Measurements from ENCODE around the gene STK4. TPM values are rescaled to one million over a fixed set of nuclear protein-coding genes. Genes with fewer than 3 reads are reported as not detected.

The STK4 gene
- total RNA-seq, 1 experiment from 2014 or later = 41.2 TPM

DNA sequence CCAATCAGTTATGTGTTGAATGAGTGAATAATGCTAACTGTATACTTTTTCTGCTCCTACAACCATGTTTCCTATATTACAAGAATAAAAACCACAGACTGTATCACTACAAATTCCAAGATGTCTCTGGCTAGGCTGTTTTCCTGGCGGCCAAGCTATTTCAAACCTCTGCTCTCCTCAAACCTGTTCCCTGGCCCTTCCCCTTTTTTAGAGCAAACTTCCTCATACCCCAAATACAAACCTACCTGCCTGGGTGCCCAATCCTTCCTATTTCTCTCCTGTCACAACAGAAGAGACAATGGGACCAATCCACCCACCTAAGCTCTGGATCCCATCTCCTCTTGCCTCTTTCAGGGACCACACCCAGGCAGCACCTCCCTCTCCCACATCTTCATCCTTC is 13.6 kb upstream of the STK4 start:
- ATAC-seq (no peak), DNase-seq (ENCODE audit: low spot score) (no peak)
- Mint-ChIP-seq H3K27me3 (ENCODE audit: low read depth) (no peaks in the 10 kb centered on the region), H3K36me3 (peaks cover 75% of the 10 kb centered on the region), H3K27ac (no peak overlapping the region), H3K4me1 (no peaks in the 10 kb centered on the region), H3K4me3 (no peak overlapping the region), H3K9me3 (no peaks in the 10 kb centered on the region)
- POLR2A ChIA-PET = no interaction called here
- TF ChIP-seq CBFB (CRISPR knock-in tag; IDR thresholded peaks at IDR 0.05; ENCODE audit: low read depth) (no peak), KAT7 (CRISPR knock-in tag; IDR thresholded peaks at IDR 0.05; ENCODE audit: borderline replicate concordance) (no peak), RORB (CRISPR knock-in tag; IDR thresholded peaks at IDR 0.05) (no peak), ZNF317 (CRISPR knock-in tag; IDR thresholded peaks at IDR 0.05; ENCODE audit: borderline replicate concordance, low read depth) (no peak), NFE2L1 (CRISPR knock-in tag; IDR thresholded peaks at IDR 0.05) (no peak), NR3C1 (CRISPR knock-in tag; conservative IDR thresholded peaks at IDR 0.05; ENCODE audit: low read depth) (no peak), ZNF232 (CRISPR knock-in tag; IDR thresholded peaks at IDR 0.05) (no peak), RELA (CRISPR knock-in tag; IDR thresholded peaks at IDR 0.05; ENCODE audit: borderline replicate concordance) (no peak), ZNF219 (CRISPR knock-in tag; IDR thresholded peaks at IDR 0.05; ENCODE audit: borderline replicate concordance) (no peak), SP1 (CRISPR knock-in tag; conservative IDR thresholded peaks at IDR 0.05) (no peak), ATF1 (CRISPR knock-in tag; IDR thresholded peaks at IDR 0.05) (no peak), TEAD4 (CRISPR knock-in tag; IDR thresholded peaks at IDR 0.05) (no peak), SMAD3 (CRISPR knock-in tag; IDR thresholded peaks at IDR 0.05; ENCODE audit: borderline replicate concordance) (no peak), JAZF1 (CRISPR knock-in tag; IDR thresholded peaks at IDR 0.05) (no peak), TCF7 (CRISPR knock-in tag; IDR thresholded peaks at IDR 0.05; ENCODE audit: low read depth) (no peak), ZNF416 (CRISPR knock-in tag; IDR thresholded peaks at IDR 0.05) (no peak)
- TF ChIP-seq, protein P1, sequence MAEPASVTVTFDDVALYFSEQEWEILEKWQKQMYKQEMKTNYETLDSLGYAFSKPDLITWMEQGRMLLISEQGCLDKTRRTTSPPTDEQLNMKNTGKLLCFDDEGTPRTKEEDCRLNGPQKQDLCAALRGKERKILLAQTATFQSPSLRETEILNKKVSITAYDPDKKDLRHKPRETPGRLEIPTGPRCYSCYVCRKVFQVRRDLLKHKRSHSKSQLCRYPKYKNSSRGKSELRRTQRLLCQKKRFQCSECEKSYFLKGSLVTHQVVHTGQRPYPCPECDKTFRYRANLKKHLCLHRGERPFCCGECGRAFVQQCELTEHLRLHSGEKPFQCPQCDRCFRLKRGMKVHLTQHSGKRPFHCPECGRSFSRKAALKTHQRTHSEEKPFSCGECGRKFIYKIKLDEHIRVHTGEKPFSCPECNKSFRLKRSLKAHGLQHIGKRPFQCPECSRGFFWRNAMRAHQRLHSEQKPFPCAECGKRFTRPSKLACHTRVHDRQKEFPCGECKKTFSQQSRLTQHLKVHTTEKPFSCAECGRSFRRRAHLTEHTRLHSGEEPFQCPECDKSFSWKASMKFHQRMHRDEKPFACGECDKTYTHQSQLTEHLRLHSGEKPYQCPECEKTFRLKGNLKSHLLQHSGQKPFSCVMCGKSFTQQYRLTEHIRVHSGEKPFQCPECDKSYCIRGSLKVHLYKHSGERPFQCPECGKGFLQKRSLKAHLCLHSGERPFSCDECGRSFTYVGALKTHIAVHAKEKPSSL (CRISPR knock-in tag; conservative IDR thresholded peaks at IDR 0.05) = no peak
- TF ChIP-seq, protein P2, sequence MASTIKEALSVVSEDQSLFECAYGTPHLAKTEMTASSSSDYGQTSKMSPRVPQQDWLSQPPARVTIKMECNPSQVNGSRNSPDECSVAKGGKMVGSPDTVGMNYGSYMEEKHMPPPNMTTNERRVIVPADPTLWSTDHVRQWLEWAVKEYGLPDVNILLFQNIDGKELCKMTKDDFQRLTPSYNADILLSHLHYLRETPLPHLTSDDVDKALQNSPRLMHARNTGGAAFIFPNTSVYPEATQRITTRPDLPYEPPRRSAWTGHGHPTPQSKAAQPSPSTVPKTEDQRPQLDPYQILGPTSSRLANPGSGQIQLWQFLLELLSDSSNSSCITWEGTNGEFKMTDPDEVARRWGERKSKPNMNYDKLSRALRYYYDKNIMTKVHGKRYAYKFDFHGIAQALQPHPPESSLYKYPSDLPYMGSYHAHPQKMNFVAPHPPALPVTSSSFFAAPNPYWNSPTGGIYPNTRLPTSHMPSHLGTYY (CRISPR knock-in tag; IDR thresholded peaks at IDR 0.05) = no peak
- TF ChIP-seq, protein P3, sequence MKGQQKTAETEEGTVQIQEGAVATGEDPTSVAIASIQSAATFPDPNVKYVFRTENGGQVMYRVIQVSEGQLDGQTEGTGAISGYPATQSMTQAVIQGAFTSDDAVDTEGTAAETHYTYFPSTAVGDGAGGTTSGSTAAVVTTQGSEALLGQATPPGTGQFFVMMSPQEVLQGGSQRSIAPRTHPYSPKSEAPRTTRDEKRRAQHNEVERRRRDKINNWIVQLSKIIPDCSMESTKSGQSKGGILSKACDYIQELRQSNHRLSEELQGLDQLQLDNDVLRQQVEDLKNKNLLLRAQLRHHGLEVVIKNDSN (CRISPR knock-in tag; IDR thresholded peaks at IDR 0.05) = no peak
- TF ChIP-seq, protein P4, sequence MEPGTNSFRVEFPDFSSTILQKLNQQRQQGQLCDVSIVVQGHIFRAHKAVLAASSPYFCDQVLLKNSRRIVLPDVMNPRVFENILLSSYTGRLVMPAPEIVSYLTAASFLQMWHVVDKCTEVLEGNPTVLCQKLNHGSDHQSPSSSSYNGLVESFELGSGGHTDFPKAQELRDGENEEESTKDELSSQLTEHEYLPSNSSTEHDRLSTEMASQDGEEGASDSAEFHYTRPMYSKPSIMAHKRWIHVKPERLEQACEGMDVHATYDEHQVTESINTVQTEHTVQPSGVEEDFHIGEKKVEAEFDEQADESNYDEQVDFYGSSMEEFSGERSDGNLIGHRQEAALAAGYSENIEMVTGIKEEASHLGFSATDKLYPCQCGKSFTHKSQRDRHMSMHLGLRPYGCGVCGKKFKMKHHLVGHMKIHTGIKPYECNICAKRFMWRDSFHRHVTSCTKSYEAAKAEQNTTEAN (CRISPR knock-in tag; IDR thresholded peaks at IDR 0.05) = no peak
- CTCF ChIA-PET = interaction anchor here (1.8 kb wide), 1 partner anchor 159 kb away, joined by 4 read pairs; no protein-coding TSS in a partner anchor

DNA sequence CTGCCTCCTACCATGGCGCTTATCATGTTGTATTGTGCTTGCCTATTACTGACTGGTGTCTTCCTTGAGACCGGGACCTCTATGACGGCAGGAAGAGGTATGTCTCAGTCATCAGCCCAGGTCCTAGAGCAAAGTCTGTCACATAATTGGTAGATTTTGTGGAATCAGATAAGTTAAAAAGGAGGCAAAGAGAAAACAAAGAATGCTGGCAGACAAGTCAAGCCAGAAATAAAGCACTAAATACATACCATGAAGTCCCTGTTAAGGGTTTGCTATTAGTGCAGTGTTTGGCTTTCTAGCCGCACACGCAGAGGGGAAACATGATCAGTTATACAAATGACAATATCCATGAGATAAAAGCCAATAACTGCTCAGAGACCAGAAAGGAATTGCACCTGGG is 12.1 kb upstream of the STK4 start:
- TF ChIP-seq, protein P5, sequence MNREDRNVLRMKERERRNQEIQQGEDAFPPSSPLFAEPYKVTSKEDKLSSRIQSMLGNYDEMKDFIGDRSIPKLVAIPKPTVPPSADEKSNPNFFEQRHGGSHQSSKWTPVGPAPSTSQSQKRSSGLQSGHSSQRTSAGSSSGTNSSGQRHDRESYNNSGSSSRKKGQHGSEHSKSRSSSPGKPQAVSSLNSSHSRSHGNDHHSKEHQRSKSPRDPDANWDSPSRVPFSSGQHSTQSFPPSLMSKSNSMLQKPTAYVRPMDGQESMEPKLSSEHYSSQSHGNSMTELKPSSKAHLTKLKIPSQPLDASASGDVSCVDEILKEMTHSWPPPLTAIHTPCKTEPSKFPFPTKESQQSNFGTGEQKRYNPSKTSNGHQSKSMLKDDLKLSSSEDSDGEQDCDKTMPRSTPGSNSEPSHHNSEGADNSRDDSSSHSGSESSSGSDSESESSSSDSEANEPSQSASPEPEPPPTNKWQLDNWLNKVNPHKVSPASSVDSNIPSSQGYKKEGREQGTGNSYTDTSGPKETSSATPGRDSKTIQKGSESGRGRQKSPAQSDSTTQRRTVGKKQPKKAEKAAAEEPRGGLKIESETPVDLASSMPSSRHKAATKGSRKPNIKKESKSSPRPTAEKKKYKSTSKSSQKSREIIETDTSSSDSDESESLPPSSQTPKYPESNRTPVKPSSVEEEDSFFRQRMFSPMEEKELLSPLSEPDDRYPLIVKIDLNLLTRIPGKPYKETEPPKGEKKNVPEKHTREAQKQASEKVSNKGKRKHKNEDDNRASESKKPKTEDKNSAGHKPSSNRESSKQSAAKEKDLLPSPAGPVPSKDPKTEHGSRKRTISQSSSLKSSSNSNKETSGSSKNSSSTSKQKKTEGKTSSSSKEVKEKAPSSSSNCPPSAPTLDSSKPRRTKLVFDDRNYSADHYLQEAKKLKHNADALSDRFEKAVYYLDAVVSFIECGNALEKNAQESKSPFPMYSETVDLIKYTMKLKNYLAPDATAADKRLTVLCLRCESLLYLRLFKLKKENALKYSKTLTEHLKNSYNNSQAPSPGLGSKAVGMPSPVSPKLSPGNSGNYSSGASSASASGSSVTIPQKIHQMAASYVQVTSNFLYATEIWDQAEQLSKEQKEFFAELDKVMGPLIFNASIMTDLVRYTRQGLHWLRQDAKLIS (CRISPR knock-in tag; IDR thresholded peaks at IDR 0.05; ENCODE audit: borderline replicate concordance) = no peak
- ATAC-seq (no peak), DNase-seq (ENCODE audit: low spot score) (no peak)
- H3K9me3 Mint-ChIP-seq = no peaks in the 10 kb centered on the region
- no peak overlapping the region for H3K27ac Mint-ChIP-seq
- no peaks in the 10 kb centered on the region for H3K27me3 Mint-ChIP-seq (ENCODE audit: low read depth)
- no peak overlapping the region for H3K4me3 Mint-ChIP-seq
- H3K36me3 Mint-ChIP-seq = peaks cover 66% of the 10 kb centered on the region
- H3K4me1 Mint-ChIP-seq = peaks cover 12% of the 10 kb centered on the region
- ChIA-PET POLR2A (no interaction called here), CTCF (no interaction called here)
